ENCODE measurements around the gene DLGAP4. TPM values are rescaled to one million over a fixed set of nuclear protein-coding genes. Genes with fewer than 3 reads are reported as not detected.

DLGAP4 gene
- total and polyA plus RNA-seq, 8 donors: 15.1 to 92.2 (median 33.5) TPM

- no peak for DNase-seq
- Histone ChIP-seq H3K4me1 (peaks cover 5 to 21% (median 15%) of the 10 kb centered on the region in 4 donors), H3K9me3 (peaks cover 0 to 10% (median 2%) of the 10 kb centered on the region in 4 donors), H3K27ac (no peak overlapping the region), H3K36me3 (no peaks in the 10 kb centered on the region), H3K4me3 (no peak overlapping the region), H3K27me3 (no peaks in the 10 kb centered on the region)
- intact Hi-C loops (cut with DNase I; ENCODE audit: low total_unique reads): no loop called here
- no peak for TF ChIP-seq POLR2A (IDR thresholded peaks at IDR 0.05)
- TF ChIP-seq CTCF (IDR thresholded peaks at IDR 0.05): no peak
- no peak for TF ChIP-seq EP300 (IDR thresholded peaks at IDR 0.05)
- TF ChIP-seq POLR2AphosphoS5 (IDR thresholded peaks at IDR 0.05): no peak
- 63 to 83% (median 79%) methylated on average over 7 of the region's 7 CpGs for WGBS, 5 donors
These were observed 263.8 kb downstream of the DLGAP4 start for GRCh38 chr20:36569847-36570429.

- WGBS, 5 donors: 50 to 62% (median 60%) methylated on average over 17 of the region's 17 CpGs
- intact Hi-C loops (cut with DNase I; ENCODE audit: low total_unique reads): no loop called here
- Histone ChIP-seq H3K27me3 (no peaks in the 10 kb centered on the region), H3K36me3 (no peaks in the 10 kb centered on the region), H3K4me1 (peaks cover 15 to 34% (median 31%) of the 10 kb centered on the region in 4 donors), H3K4me3 (no peak overlapping the region), H3K27ac (peak overlapping the region; percentile 87 to 97 (median 94)), H3K9me3 (no peaks in the 10 kb centered on the region)
- DNase-seq: peak in 1 of 2 donors; percentile 78
- TF ChIP-seq POLR2AphosphoS5 (IDR thresholded peaks at IDR 0.05) (no peak), POLR2A (IDR thresholded peaks at IDR 0.05) (no peak), EP300 (IDR thresholded peaks at IDR 0.05) (no peak), CTCF (IDR thresholded peaks at IDR 0.05) (no peak)
These were observed 265.7 kb downstream of the DLGAP4 start for GRCh38 chr20:36571564-36572504.

GRCh38 chr20:36572701-36573102, 266.6 kb downstream of the DLGAP4 start:
- WGBS, 5 donors: 9 to 16% (median 12%) methylated on average over 8 to 20 of the region's 20 CpGs
- intact Hi-C loops (cut with DNase I; ENCODE audit: low total_unique reads): no loop called here
- peak overlapping the region; percentile 74 to 89 (median 82) for H3K4me3 ChIP-seq
- no peaks in the 10 kb centered on the region for H3K9me3 ChIP-seq
- peak; percentile 36 to 71 for DNase-seq
- no peaks in the 10 kb centered on the region for H3K36me3 ChIP-seq
- no peaks in the 10 kb centered on the region for H3K27me3 ChIP-seq
- TF ChIP-seq POLR2AphosphoS5 (IDR thresholded peaks at IDR 0.05) (no peak), EP300 (IDR thresholded peaks at IDR 0.05) (no peak), CTCF (IDR thresholded peaks at IDR 0.05) (no peak), POLR2A (IDR thresholded peaks at IDR 0.05) (no peak)
- peak overlapping the region; percentile 87 to 97 (median 94) for H3K27ac ChIP-seq
- peaks cover 15 to 34% (median 31%) of the 10 kb centered on the region in 4 donors for H3K4me1 ChIP-seq

GRCh38 chr20:36573103-36573797, 267.1 kb downstream of the DLGAP4 start, which contains the start of gene TGIF2:
TGIF2 (plus strand) TSS chr20:36573597; CDS start chr20:36578775, 5,178 bp downstream.
- peak; percentile 10 to 74 (median 40) for TF ChIP-seq POLR2AphosphoS5 (IDR thresholded peaks at IDR 0.05)
- no peak for TF ChIP-seq EP300 (IDR thresholded peaks at IDR 0.05)
- peaks cover 15 to 34% (median 31%) of the 10 kb centered on the region in 4 donors for H3K4me1 ChIP-seq
- H3K36me3 ChIP-seq: no peaks in the 10 kb centered on the region
- intact Hi-C loops (cut with DNase I; ENCODE audit: low total_unique reads): no loop called here
- peak; percentile 79 to 97 for DNase-seq
- 2 to 32% (median 4%) methylated on average over 11 to 80 of the region's 80 CpGs for WGBS, 5 donors
- peak within 1 kb of the TSS; percentile 87 to 97 (median 94) for H3K27ac ChIP-seq
- H3K4me3 ChIP-seq: peak within 1 kb of the TSS; percentile 74 to 89 (median 82)
- H3K9me3 ChIP-seq: no peaks in the 10 kb centered on the region
- no peaks in the 10 kb centered on the region for H3K27me3 ChIP-seq

Data from stomach (tissue), 9 donors.